Adrenal gland (tissue), 12 donors: ENCODE results near the gene WSCD2. TPM values are rescaled to one million over a fixed set of nuclear protein-coding genes. Genes with fewer than 3 reads are reported as not detected.

Experiments
- DNase-seq, 7 donors: peaks; one replicate each; pipeline ENCODE4 v3.0.0-alpha.2; 2019 to 2020
- H3K27ac ChIP-seq, 5 donors: fragments of 200-600 bp; sonication (generic) in 4 of 5; 1 replicate in 3 of 5; 2 replicates in 2 of 5; pipeline versions ENCODE4 v1.5.1 to v1.8.0; 2016 to 2020; ENCODE audit warnings: mild to moderate bottlenecking in 1 of 5
- H3K27me3 ChIP-seq: fragments of 200-600 bp; 2 replicates; pipeline ENCODE4 v1.8.0; 2021
- H3K36me3 ChIP-seq, 2 donors: fragments of 200-600 bp; replicated peaks in 1 of 2; 1 replicate in 1 of 2; 2 replicates in 1 of 2; pipeline versions ENCODE4 v1.5.1 to v1.8.0; 2018 to 2022
- H3K4me1 ChIP-seq, 2 donors: fragments of 200-600 bp; replicated peaks in 1 of 2; 1 replicate in 1 of 2; 2 replicates in 1 of 2; pipeline versions ENCODE4 v1.5.1 to v1.8.0; 2018 to 2021
- H3K4me3 ChIP-seq, 4 donors: fragments of 200-600 bp; sonication (generic) in 3 of 4; one replicate each; pipeline ENCODE4 v1.5.1; 2016 to 2018
- H3K9me3 ChIP-seq, 3 donors: fragments of 200-600 bp; sonication (generic) in 1 of 3; replicated peaks in 1 of 3; 1 replicate in 2 of 3; 2 replicates in 1 of 3; pipeline versions ENCODE4 v1.5.1 to v1.8.0; 2016 to 2021
- CTCF ChIP-seq, 6 experiments: fragments of 450-650 bp in 4 of 6; fragments of 200-600 bp in 2 of 6; sonication (generic) in 1 of 6; IDR thresholded peaks; 1 replicate in 5 of 6; 2 replicates in 1 of 6; pipeline versions ENCODE4 v1.5.1 to v1.8.0; 2016 to 2021; ENCODE audit warnings: antibody characterized with exemption in 6 of 6, mild to moderate bottlenecking in 2 of 6, moderate library complexity in 1 of 6
- POLR2A ChIP-seq, 2 donors: fragments of 450-650 bp; IDR thresholded peaks; one replicate each; pipeline ENCODE4 v1.6.1; 2017; ENCODE audit warnings: antibody characterized with exemption in 2 of 2, mild to moderate bottlenecking in 2 of 2, moderate library complexity in 1 of 2
- WGBS, 4 donors: extraction: QIAGEN DNeasy Blood & Tissue Kit in 2 of 4; methylation state at CpG; one replicate each; pipeline versions ENCODE4 v1.1.5 to v1.1.7; 2013 to 2017; 5-methylcytosine and 5-hydroxymethylcytosine counted together
- intact Hi-C, 2 donors: fragments of 100-400 bp; cut with DNase I; formaldehyde crosslinking; loops; one replicate each; pipeline versions ENCODE4 v1.14.1 to v1.15.0; 2022 to 2023
- polyA plus RNA-seq, 3 donors: library from polyadenylated mRNA; stranded (reverse); fragments of 200-250 nt in 2 of 3; fragments of 350-450 nt in 1 of 3; fragmentation: Illumina TruSeq in 1 of 3; extraction: RNeasy Lipid Tissue Mini Kit (QIAGEN cat#74804) in 1 of 3; gene quantifications; one replicate each; pipeline ENCODE4 v1.2.3, GENCODE V29; 2013 to 2014
- total RNA-seq, 9 donors: library from RNA; depleted of rRNA in 4 of 9; stranded (reverse); fragments of >200 nt in 4 of 9; fragments of 120-200 nt in 1 of 9; fragmentation: NEBNext Ultra II Directional in 1 of 9; extraction: Animal tissue kit (Norgen Biotek cat#: 25700) in 1 of 9; gene quantifications; one replicate each; pipeline versions ENCODE4 v1.1.0 to v1.2.4, GENCODE V29; 2013 to 2023
- donor health status: healthy with polysubstance abuse.
- donor health status: Bipolar disorder and iron deficiency.
- donor health status: DM: yes; HTN: yes; CAD: no.
- donor health status: DM: no; HTN: no; CAD: no.
- donor health status: DM: no; HTN: no; CAD: no.
- donor health status: DM: yes; HTN: yes; CAD: no.

The WSCD2 gene
- total and polyA plus RNA-seq, 12 donors = 0.18 to 2.9 (median 0.69) TPM

DNA sequence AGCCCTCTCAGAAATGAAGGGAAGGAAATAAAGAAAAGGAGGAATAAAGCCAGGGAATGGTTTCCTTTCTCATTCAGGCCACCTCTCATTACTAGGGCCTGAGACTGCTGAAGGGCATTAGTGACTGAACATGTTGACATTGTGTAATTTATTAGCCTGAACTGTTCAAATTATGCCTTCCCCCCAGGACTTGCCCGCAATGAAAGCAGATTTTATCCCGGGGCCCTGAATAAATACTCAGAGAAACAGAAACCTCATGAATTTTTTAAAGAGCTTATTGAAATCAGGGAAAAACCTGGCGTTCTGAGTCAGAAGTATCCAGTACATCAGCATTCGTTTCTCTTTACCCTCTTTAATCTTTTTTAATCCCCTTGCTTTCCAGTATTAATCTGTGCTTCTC, 35.9 kb upstream of the WSCD2 start:
- TF ChIP-seq POLR2A (IDR thresholded peaks at IDR 0.05) = no peak
- intact Hi-C loops = no loop called here
- no peak for DNase-seq
- no peaks in the 10 kb centered on the region for H3K36me3 ChIP-seq
- peaks cover 5% of the 10 kb centered on the region for H3K27me3 ChIP-seq
- H3K4me1 ChIP-seq = no peaks in the 10 kb centered on the region
- no peak overlapping the region for H3K27ac ChIP-seq
- 36 to 58% (median 48%) methylated on average over 4 of the region's 4 CpGs for WGBS, 4 donors
- no peak overlapping the region for H3K4me3 ChIP-seq
- no peaks in the 10 kb centered on the region for H3K9me3 ChIP-seq

GRCh38 chr12:108094056-108094649, 34.9 kb upstream of the WSCD2 start:
- intact Hi-C loops = no loop called here
- TF ChIP-seq POLR2A (IDR thresholded peaks at IDR 0.05) (no peak), CTCF (IDR thresholded peaks at IDR 0.05) (no peak)
- DNase-seq = no peak
- 43 to 55% (median 54%) methylated on average over 2 of the region's 2 CpGs for WGBS, 4 donors
- Histone ChIP-seq H3K4me3 (no peak overlapping the region), H3K27me3 (peaks cover 5% of the 10 kb centered on the region), H3K4me1 (no peaks in the 10 kb centered on the region), H3K9me3 (no peaks in the 10 kb centered on the region), H3K27ac (no peak overlapping the region), H3K36me3 (no peaks in the 10 kb centered on the region)

DNA sequence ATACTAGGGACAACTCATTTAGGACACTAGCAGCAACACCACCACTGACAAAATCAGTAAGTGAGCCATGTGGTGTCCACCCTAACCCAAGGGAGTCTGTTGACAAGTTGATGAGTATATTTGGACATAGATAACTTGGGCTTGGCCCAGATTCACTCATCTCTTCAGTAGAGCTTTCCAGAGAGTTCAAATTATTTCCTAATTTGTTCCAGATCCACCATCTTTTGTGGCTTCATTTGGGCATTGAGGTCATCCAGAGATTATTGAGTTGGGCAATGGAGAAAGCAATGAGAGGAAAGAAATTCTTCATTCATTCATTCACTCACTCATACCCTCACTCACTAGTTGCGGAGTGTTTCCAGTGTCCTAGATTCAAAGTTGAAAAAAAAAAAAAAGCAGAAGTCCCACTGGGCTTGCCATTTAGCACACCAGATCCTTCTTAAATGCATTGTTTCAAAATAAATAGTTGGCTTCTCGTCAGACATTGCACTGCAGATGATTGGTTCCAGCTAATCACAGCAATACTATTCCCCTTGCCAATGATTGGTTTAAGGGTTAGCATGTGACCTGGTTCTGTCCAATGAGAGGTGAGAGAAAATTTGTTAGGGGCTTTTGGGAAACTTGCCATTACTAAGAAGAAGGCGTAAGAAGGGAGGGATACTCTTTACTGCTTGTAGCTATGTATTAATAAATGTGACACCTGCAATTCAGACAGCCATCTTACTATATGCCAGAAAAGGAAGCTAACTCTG, 31.8 kb upstream of the WSCD2 start:
- TF ChIP-seq POLR2A (IDR thresholded peaks at IDR 0.05) (no peak), CTCF (IDR thresholded peaks at IDR 0.05) (no peak)
- intact Hi-C loops = no loop called here
- Histone ChIP-seq H3K27me3 (peaks cover 5% of the 10 kb centered on the region), H3K4me3 (no peak overlapping the region), H3K4me1 (no peaks in the 10 kb centered on the region), H3K9me3 (no peaks in the 10 kb centered on the region), H3K36me3 (no peaks in the 10 kb centered on the region), H3K27ac (no peak overlapping the region)
- WGBS, 4 donors = 71 to 81% (median 75%) methylated on average over 3 of the region's 3 CpGs
- DNase-seq = no peak

- intact Hi-C loops = no loop called here
- Histone ChIP-seq H3K4me1 (no peaks in the 10 kb centered on the region), H3K27ac (no peak overlapping the region), H3K36me3 (no peaks in the 10 kb centered on the region), H3K4me3 (no peak overlapping the region), H3K9me3 (no peaks in the 10 kb centered on the region), H3K27me3 (peaks cover 5% of the 10 kb centered on the region)
- no peak for TF ChIP-seq POLR2A (IDR thresholded peaks at IDR 0.05)
- TF ChIP-seq CTCF (IDR thresholded peaks at IDR 0.05) = no peak
- DNase-seq = no peak
- 80 to 91% (median 87%) methylated on average over 5 to 8 of the region's 8 CpGs for WGBS, 4 donors
These were observed 30.7 kb upstream of the WSCD2 start for GRCh38 chr12:108098374-108098773.

DNA sequence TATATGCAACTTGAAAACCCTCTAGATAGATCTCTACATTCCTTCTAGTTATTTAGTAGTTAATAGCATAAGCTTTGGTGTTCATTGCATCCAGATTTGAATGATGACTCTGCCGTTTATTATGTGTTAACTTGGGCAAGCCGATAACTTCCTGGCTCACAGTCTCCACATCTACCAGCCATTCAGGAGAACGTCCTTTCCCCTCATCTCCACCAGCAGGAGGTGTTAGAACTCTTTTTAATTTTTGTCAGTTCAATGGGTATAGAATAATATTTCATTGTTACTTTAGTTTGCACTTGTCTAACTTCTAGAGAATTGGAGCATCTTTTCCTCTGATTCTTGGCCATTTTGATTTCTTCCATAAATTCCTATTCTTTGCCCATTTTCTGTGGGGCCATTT, 30.0 kb upstream of the WSCD2 start:
- no peaks in the 10 kb centered on the region for H3K36me3 ChIP-seq
- peak in 3 of 6 experiments; percentile 11 to 25 (median 22) for TF ChIP-seq CTCF (IDR thresholded peaks at IDR 0.05)
- no peak for TF ChIP-seq POLR2A (IDR thresholded peaks at IDR 0.05)
- H3K4me3 ChIP-seq = no peak overlapping the region
- no peaks in the 10 kb centered on the region for H3K4me1 ChIP-seq
- no peak for DNase-seq
- no peaks in the 10 kb centered on the region for H3K27me3 ChIP-seq
- 28 to 36% (median 31%) methylated on average over 3 of the region's 3 CpGs for WGBS, 4 donors
- no peaks in the 10 kb centered on the region for H3K9me3 ChIP-seq
- H3K27ac ChIP-seq = no peak overlapping the region
- intact Hi-C loops = no loop called here
